RWPE1 (cell line): ENCODE measurements around the gene ERGIC1.

Experiments used
- CTCF ChIA-PET: fragments of 350-600 bp; sonication (Branson Sonifier 250); formaldehyde crosslinking; extraction: SDS; loops from one replicate; lab custom pipeline; 2021; lab: Yijun Ruan, JAX
- POLR2A ChIA-PET: fragments of 400-600 bp; formaldehyde crosslinking; extraction: SDS; loops from one replicate; lab custom pipeline; 2020; ENCODE audit warnings: antibody characterized with exemption; ENCODE audit not compliant: low non-redundant PET; lab: Yijun Ruan, JAX
- DNase-seq: peaks from one replicate; pipeline ENCODE4 v3.0.0; 2012; ENCODE audit warnings: low spot score
- H3K27ac ChIP-seq: fragments of 450-650 bp; 2 replicates; pipeline ENCODE4 v1.5.1; 2017
- TF ChIP-seq, protein P1 (sequence below): fragments of 450-650 bp; conservative IDR thresholded peaks from 2 replicates; pipeline ENCODE4 v1.5.1; 2017; ENCODE audit warnings: low read depth, mild to moderate bottlenecking

Gene ERGIC1

DNA sequence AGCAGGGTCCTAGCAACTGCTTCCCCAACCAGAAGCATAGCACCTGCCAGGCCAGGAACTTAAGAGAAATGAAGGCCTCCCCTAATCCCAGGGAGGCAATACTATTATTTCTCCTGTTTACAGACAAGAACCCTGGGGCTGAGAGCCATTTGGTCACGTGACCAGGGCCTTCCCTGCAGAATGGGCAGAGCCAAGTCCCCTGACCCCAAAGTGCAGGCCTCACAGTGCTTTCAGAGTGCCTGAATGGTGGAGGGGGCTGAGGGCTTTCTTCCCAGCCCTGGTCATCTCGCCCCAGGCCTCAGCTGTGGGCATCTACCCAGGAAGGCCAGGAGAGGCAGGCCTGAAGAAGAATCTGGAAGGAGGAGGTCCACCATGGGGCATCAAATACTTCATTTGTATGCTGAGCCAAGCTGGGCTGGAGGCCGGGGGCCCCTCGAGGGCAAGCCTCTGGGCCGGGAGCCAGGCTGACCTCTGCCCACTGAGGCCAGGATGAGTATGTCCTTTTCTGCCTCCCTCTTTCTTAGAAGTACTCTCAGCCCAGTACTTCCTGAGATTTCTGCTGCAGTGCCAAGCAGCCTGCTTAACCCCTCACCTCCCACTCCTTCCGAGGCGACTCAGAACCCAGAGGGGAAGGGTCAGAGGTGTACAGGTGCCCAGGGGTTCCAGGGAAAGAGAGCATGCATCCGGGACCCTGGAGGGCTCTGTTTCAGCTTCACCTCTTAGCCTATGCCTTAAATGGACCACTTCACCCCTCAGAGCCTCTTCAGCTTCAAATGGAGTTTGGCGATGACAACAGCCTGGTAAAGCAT, 44.2 kb upstream of the ERGIC1 start:
- CTCF ChIA-PET, result interaction anchor here (0.9 kb wide), 1 partner anchor 17 kb away, joined by 5 read pairs; no protein-coding TSS in a partner anchor
- DNase-seq, result no peak
- TF ChIP-seq, protein P1, sequence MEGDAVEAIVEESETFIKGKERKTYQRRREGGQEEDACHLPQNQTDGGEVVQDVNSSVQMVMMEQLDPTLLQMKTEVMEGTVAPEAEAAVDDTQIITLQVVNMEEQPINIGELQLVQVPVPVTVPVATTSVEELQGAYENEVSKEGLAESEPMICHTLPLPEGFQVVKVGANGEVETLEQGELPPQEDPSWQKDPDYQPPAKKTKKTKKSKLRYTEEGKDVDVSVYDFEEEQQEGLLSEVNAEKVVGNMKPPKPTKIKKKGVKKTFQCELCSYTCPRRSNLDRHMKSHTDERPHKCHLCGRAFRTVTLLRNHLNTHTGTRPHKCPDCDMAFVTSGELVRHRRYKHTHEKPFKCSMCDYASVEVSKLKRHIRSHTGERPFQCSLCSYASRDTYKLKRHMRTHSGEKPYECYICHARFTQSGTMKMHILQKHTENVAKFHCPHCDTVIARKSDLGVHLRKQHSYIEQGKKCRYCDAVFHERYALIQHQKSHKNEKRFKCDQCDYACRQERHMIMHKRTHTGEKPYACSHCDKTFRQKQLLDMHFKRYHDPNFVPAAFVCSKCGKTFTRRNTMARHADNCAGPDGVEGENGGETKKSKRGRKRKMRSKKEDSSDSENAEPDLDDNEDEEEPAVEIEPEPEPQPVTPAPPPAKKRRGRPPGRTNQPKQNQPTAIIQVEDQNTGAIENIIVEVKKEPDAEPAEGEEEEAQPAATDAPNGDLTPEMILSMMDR, result no peak
- peak overlapping the region; percentile 50 for H3K27ac ChIP-seq
- POLR2A ChIA-PET, result no interaction called here

DNA sequence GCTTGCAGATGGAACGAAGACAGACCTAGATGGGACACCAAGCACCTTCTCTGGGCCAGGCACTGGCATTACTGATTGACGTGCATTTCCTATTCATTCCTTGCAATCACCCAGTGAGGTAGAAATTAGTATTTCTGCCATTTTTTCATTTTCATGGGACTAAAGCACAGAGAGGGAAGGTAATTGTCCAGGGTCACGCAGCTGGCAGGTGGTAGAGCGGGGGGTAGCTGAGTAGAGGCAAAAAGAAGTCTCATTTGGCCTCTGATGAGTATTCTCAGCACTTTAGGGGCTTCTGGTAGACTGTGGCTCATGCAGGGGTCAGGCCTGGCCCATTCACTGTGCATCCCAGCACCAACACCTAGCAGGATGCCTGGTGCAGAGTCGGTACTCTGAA, 43.6 kb upstream of the ERGIC1 start:
- ChIA-PET CTCF (no interaction called here), POLR2A (no interaction called here)
- TF ChIP-seq, protein P1, result no peak
- H3K27ac ChIP-seq, result peak overlapping the region; percentile 50
- no peak for DNase-seq

DNA sequence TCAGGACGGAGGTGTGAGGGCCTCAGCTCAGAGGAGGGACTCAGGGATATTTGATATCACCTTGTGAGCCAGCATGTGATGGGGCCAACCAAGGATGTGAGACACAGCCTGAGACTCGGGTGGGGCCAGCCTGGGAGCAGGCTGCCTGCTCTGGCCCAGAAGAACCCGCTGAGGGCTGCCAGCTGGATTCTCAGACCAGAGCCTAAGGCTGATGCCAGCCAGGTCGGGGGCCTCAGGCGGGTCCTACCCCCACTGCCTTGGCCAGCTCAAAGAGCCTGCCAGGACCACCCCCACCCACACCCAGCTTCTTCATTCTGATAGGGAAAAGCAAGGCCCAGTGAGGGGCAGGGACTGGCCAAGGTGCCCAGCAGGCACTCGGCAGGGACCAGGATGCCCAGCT, 42.8 kb upstream of the ERGIC1 start:
- TF ChIP-seq, protein P1, result no peak
- CTCF ChIA-PET, result interaction anchor here (0.7 kb wide), 2 partner anchors 16 to 40 kb away, joined by 3 read pairs; no protein-coding TSS in a partner anchor
- DNase-seq, result no peak
- peak overlapping the region; percentile 25 for H3K27ac ChIP-seq
- POLR2A ChIA-PET, result no interaction called here

DNA sequence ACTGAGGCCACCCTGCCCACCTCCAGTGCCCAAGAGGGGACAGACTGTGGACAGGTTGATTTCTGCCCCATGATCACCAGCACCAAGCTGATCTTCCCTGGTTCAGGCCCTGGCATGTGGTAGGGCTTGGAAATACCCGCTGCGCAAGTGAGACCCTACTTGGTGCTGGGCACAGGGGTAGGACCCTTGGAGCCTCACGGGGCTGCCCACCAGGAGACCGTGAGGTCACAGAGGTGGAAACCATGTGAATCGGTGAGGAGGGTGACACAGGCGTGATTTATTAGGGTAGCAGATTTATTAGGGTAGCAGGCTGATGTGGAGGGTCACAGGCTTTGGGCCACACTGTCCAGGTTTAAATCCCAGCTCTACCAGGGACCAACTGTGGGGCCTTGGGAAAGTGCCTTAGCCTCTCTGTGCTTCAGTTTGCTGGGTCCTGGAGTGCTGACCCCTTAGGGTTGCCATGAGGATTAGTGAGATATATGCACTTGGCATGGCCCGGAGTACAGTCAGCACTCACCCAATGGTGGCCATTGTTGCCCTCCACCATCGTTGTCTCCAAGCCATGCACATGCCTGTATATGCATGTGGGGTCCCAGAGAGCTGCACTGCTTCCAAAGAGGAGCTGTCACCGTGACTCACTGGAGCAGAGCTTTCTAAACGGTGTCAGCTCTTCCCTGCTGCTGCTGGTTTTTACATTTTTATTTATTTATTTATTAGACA, 42.2 kb upstream of the ERGIC1 start:
- POLR2A ChIA-PET, result no interaction called here
- H3K27ac ChIP-seq, result peak overlapping the region; percentile 25

DNA sequence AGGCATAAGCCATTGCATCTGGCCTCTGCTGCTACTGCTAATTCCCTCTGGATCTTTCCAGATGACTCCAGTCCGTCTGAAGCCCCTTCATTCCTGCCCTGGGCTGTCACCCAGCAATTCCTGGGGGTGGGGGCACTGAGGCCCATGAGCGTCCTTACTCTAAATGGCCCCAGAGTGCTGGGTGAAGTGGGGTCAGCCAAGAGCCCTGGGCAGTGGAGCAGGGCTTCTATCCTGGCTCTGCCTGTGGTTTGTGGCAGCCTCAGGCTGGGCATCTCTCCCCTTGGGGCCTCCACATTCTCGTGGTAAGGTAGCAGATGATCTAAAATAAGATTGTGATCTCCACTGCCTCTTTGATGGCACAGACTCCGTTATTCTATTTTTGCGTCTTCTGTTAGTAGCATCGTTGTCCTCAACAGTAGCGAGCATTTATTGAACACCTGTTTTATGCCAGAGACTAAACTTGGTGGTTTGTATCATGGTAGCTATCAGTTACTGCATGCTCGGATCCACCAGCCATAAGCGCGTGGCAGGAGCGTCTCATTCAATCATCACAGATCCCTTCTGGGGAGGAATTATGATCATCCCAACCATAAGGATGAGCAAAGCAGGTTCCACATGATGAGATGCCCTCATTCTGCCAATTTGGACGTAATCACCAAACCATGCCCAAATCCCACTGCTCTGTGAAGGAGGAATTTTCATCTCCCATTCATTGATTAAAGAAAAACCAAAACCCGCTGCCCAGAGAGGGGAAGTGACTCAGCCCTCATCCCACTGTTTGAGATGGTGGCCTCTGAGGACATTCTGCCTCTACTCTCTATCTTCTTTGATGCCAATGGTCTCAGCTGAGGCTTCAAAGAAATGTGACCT, 41.1 kb upstream of the ERGIC1 start:
- DNase-seq, result no peak
- H3K27ac ChIP-seq, result peak overlapping the region; percentile 84; the same call in 1 of the 2 replicates
- ChIA-PET CTCF (no interaction called here), POLR2A (no interaction called here)
- TF ChIP-seq, protein P1, result no peak

More for the DNA sequence above, 42.2 kb upstream of the ERGIC1 start:
- CTCF ChIA-PET, result interaction anchor here (0.7 kb wide), 1 partner anchor 39 kb away, joined by 3 read pairs; no protein-coding TSS in a partner anchor
- TF ChIP-seq, protein P1, result no peak
- DNase-seq, result no peak
